OCI-LY1 (cell line): ENCODE measurements around the gene CDA.

ENCODE experiments used
- H2AFZ ChIP-seq: fragments of 200-600 bp; sonication (generic), shearing (Covaris generic); 2 replicates; pipeline ENCODE4 v1.6.0; 2014; ENCODE audit warnings: antibody characterized with exemption, mild to moderate bottlenecking, low read length
- H3F3A ChIP-seq: fragments of 200-600 bp; sonication (generic), shearing (Covaris generic); 2 replicates; pipeline ENCODE4 v1.6.0; 2014; ENCODE audit warnings: mild to moderate bottlenecking, antibody characterized with exemption, low read length, moderate library complexity; ENCODE audit not compliant: insufficient read depth
- H3K27ac ChIP-seq: fragments of 200-600 bp; sonication (generic); 2 replicates; pipeline ENCODE4 v1.5.1; 2014; ENCODE audit warnings: low read length, mixed run types, mild to moderate bottlenecking, low read depth; ENCODE audit not compliant: poor library complexity, severe bottlenecking
- H3K27me3 ChIP-seq: fragments of 200-600 bp; sonication (generic); 2 replicates; pipeline ENCODE4 v1.6.0; 2014; ENCODE audit warnings: antibody characterized with exemption, mild to moderate bottlenecking, low read length, moderate library complexity; ENCODE audit not compliant: insufficient read depth
- H3K36me3 ChIP-seq: fragments of 200-600 bp; sonication (generic); 2 replicates; pipeline ENCODE4 v1.6.1; 2014; ENCODE audit warnings: mild to moderate bottlenecking, antibody characterized with exemption, low read length, moderate library complexity, mixed read lengths; ENCODE audit not compliant: insufficient read depth
- H3K4me1 ChIP-seq: fragments of 200-600 bp; sonication (generic); 2 replicates; pipeline ENCODE4 v1.5.1; 2014; ENCODE audit warnings: mild to moderate bottlenecking, low read length, moderate library complexity; ENCODE audit not compliant: insufficient read depth, severe bottlenecking
- H3K4me2 ChIP-seq: fragments of 200-600 bp; sonication (generic), shearing (Covaris generic); 2 replicates; pipeline ENCODE4 v1.6.1; 2014; ENCODE audit warnings: low read length
- H3K4me3 ChIP-seq: fragments of 200-600 bp; sonication (generic); 2 replicates; pipeline ENCODE4 v1.5.1; 2014; ENCODE audit warnings: low read length, low read depth, mild to moderate bottlenecking, mixed read lengths; ENCODE audit not compliant: poor library complexity, severe bottlenecking
- H3K79me2 ChIP-seq: fragments of 200-600 bp; shearing (Covaris generic); 2 replicates; pipeline ENCODE4 v1.6.1; 2016; ENCODE audit warnings: mixed run types, low read length, mixed read lengths; ENCODE audit not compliant: insufficient read depth
- H3K9ac ChIP-seq: fragments of 200-600 bp; sonication (generic), shearing (Covaris generic); 2 replicates; pipeline ENCODE4 v1.6.1; 2014; ENCODE audit warnings: mild to moderate bottlenecking, low read length, mixed read lengths
- H3K9me2 ChIP-seq: fragments of 200-600 bp; sonication (generic), shearing (Covaris generic); 2 replicates; pipeline ENCODE4 v1.6.1; 2014; ENCODE audit warnings: low read depth, mild to moderate bottlenecking, low read length, mixed read lengths
- H3K9me3 ChIP-seq: fragments of 200-600 bp; shearing (Covaris generic); 2 replicates; pipeline ENCODE4 v1.6.1; 2014; ENCODE audit warnings: low read length, mixed read lengths
- H4K20me1 ChIP-seq: fragments of 200-600 bp; sonication (generic), shearing (Covaris generic); 2 replicates; pipeline ENCODE4 v1.6.0; 2016; ENCODE audit warnings: mild to moderate bottlenecking, low read length; ENCODE audit not compliant: insufficient read depth
- EZH2 ChIP-seq: fragments of 200-600 bp; sonication (generic), shearing (Covaris generic); IDR thresholded peaks from 2 replicates; pipeline ENCODE4 v1.8.0; 2017; ENCODE audit warnings: borderline replicate concordance, mixed run types, mild to moderate bottlenecking, antibody characterized with exemption, low read length, moderate library complexity, mixed read lengths
- TF ChIP-seq, protein P1 (sequence below): fragments of 200-600 bp; sonication (generic), shearing (Covaris generic); IDR thresholded peaks from 2 replicates; pipeline ENCODE4 v1.5.1; 2017; ENCODE audit warnings: mild to moderate bottlenecking, antibody characterized with exemption, low read length, moderate library complexity, mixed read lengths

CDA gene

DNA sequence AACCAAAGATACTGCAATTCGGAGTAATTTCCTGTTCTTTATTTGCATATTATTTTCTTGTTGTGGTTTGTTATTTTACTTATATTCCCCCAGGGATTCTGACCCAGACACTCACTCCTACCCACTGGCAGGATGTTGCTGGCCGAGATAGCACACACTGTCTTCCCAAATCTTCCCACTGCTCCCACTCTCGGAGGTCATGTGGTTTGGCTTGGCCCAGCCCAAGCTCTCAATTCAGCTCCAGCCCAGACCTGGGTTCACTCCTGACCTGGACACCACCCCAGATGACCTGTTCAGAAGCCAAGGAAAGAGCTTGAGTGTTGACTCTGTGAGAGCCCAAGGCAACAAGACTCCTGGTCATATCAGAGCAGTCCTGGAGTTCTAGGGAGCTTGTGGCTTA lies 37.7 kb upstream of the CDA start:
- H3F3A ChIP-seq = no peaks in the 10 kb centered on the region
- no peaks in the 10 kb centered on the region for H4K20me1 ChIP-seq
- no peaks in the 10 kb centered on the region for H3K9me3 ChIP-seq
- no peaks in the 10 kb centered on the region for H3K4me1 ChIP-seq
- H3K79me2 ChIP-seq = no peaks in the 10 kb centered on the region
- H3K9ac ChIP-seq = no peak overlapping the region
- no peaks in the 10 kb centered on the region for H3K36me3 ChIP-seq
- H3K27me3 ChIP-seq = no peaks in the 10 kb centered on the region
- TF ChIP-seq, protein P1, sequence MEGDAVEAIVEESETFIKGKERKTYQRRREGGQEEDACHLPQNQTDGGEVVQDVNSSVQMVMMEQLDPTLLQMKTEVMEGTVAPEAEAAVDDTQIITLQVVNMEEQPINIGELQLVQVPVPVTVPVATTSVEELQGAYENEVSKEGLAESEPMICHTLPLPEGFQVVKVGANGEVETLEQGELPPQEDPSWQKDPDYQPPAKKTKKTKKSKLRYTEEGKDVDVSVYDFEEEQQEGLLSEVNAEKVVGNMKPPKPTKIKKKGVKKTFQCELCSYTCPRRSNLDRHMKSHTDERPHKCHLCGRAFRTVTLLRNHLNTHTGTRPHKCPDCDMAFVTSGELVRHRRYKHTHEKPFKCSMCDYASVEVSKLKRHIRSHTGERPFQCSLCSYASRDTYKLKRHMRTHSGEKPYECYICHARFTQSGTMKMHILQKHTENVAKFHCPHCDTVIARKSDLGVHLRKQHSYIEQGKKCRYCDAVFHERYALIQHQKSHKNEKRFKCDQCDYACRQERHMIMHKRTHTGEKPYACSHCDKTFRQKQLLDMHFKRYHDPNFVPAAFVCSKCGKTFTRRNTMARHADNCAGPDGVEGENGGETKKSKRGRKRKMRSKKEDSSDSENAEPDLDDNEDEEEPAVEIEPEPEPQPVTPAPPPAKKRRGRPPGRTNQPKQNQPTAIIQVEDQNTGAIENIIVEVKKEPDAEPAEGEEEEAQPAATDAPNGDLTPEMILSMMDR = no peak
- TF ChIP-seq EZH2 = no peak
- no peak overlapping the region for H3K4me2 ChIP-seq
- no peak overlapping the region for H2AFZ ChIP-seq
- H3K4me3 ChIP-seq = no peak overlapping the region
- no peak overlapping the region for H3K27ac ChIP-seq
- no peaks in the 10 kb centered on the region for H3K9me2 ChIP-seq

DNA sequence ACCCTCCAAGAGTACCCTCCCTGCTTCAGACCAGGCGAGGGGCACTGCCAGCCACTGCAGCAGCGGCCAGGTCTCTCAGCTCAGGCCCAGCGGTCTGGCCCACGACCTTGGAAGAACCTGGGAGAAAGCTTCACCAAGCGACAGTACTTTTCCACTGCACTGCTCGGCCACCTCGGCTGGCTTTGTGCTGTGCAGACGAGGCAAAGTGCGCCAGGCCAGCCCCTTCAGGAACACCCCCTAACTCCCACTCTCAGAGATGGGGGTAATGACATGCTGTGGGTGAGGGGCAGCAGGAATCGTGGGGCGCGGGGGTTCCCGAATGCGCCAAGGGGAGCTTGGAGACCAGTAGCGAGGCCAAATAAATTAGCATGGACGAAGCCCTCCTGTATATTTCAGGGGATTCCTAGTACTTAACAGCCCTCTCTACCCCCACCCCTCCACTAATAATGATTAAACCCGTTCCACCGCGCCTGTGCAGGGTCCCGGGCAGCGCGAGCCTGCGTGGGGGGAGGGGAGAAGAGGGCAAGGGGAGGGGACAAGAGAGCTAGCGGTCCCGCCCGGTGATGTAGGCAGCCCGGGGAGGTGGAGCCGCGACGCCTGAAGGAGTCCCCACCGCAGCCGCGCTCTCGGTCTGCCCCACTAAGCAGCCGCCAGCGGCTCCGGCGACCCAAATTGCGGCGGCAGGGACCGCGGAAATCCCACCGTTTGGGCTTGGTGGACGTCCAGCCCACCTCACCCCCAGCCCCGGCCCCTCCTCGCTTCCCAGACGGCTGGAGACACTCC lies 36.8 kb upstream of the CDA start, which contains the start of gene FAM43B:
Gene FAM43B (plus strand): TSS at position 629 of the 783 bp plus-strand sequence. CDS start 401 bp downstream, outside the sequence.
- Histone ChIP-seq H3K36me3 (no peaks in the 10 kb centered on the region), H2AFZ (no peak within 1 kb of the TSS), H3K27me3 (no peaks in the 10 kb centered on the region), H3K9ac (no peak within 1 kb of the TSS), H3F3A (no peaks in the 10 kb centered on the region), H3K79me2 (no peaks in the 10 kb centered on the region), H3K27ac (no peak within 1 kb of the TSS), H3K4me1 (no peaks in the 10 kb centered on the region), H4K20me1 (no peaks in the 10 kb centered on the region), H3K9me3 (no peaks in the 10 kb centered on the region), H3K4me2 (no peak within 1 kb of the TSS), H3K9me2 (no peaks in the 10 kb centered on the region), H3K4me3 (no peak within 1 kb of the TSS)
- TF ChIP-seq EZH2 = no peak
- TF ChIP-seq, protein P1 = no peak

DNA sequence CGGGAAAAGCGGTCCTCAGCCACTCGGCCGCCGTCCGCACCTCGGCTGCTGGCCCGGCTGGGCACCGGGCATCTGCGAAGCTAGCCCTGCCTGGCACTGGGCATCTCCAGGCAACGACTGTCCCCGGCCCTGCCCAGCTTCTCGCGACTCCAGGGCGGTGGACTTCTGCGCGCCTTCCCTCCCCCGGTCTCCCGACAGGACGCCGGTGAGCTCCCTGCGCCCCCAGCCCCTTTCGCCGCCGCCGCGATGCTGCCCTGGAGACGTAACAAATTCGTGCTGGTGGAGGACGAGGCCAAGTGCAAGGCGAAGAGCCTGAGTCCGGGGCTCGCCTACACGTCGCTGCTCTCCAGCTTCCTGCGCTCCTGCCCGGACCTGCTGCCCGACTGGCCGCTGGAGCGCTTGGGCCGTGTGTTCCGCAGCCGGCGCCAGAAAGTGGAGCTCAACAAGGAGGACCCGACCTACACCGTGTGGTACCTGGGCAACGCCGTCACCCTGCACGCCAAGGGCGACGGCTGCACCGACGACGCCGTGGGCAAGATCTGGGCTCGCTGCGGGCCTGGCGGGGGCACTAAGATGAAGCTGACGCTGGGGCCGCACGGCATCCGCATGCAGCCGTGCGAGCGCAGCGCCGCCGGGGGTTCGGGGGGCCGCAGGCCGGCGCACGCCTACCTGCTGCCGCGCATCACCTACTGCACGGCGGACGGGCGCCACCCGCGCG lies 36.0 kb upstream of the CDA start:
- Histone ChIP-seq H3K27me3 (no peaks in the 10 kb centered on the region), H3K9me2 (no peaks in the 10 kb centered on the region), H3K4me1 (no peaks in the 10 kb centered on the region), H4K20me1 (no peaks in the 10 kb centered on the region), H3K9me3 (no peaks in the 10 kb centered on the region), H3F3A (no peaks in the 10 kb centered on the region), H2AFZ (no peak overlapping the region), H3K79me2 (no peaks in the 10 kb centered on the region), H3K27ac (no peak overlapping the region), H3K4me2 (no peak overlapping the region), H3K4me3 (no peak overlapping the region), H3K36me3 (no peaks in the 10 kb centered on the region), H3K9ac (no peak overlapping the region)
- no peak for TF ChIP-seq EZH2
- TF ChIP-seq, protein P1 = no peak
